HAP-1 (cell line): ENCODE results near the gene KLHL30.
"Not testable (repeated sequence)": the region's sequence is repeated elsewhere in the genome, so short reads cannot be mapped to it uniquely, and the experiment has no call there.

Experiments
- DNase-seq, 2 experiments: peaks; one replicate each; pipeline ENCODE4 v3.0.0-alpha.2; 2016 to 2020; ENCODE audit warnings: low spot score in 2 of 2
- H3K27me3 ChIP-seq: fragments of 250-450 bp; sonication (Bioruptor Pico); 2 replicates; pipeline ENCODE4 v1.5.1; 2020; ENCODE audit warnings: low read depth, mild to moderate bottlenecking, moderate library complexity
- H3K36me3 ChIP-seq: fragments of 250-450 bp; sonication (Bioruptor Pico); replicated peaks from 2 replicates; pipeline ENCODE4 v1.5.1; 2020; ENCODE audit warnings: mild to moderate bottlenecking
- H3K4me1 ChIP-seq: fragments of 250-450 bp; sonication (Bioruptor Pico); 2 replicates; pipeline ENCODE4 v1.5.1; 2020; ENCODE audit warnings: mild to moderate bottlenecking
- H3K4me3 ChIP-seq: fragments of 250-450 bp; sonication (Bioruptor Pico); 2 replicates; pipeline ENCODE4 v1.5.1; 2020; ENCODE audit warnings: mild to moderate bottlenecking, moderate library complexity
- H3K9me3 ChIP-seq: fragments of 250-450 bp; sonication (Bioruptor Pico); 2 replicates; pipeline ENCODE4 v1.5.1; 2020; ENCODE audit warnings: mild to moderate bottlenecking, moderate library complexity
- in situ Hi-C: fragments of 300-500 bp; cut with MboI; formaldehyde crosslinking; loops from 3 replicates; pipeline ENCODE4 v1.14.3; 2020; ENCODE audit warnings: low sequenced_read_pairs, inconsistent platforms, mixed read lengths

KLHL30 gene

DNA sequence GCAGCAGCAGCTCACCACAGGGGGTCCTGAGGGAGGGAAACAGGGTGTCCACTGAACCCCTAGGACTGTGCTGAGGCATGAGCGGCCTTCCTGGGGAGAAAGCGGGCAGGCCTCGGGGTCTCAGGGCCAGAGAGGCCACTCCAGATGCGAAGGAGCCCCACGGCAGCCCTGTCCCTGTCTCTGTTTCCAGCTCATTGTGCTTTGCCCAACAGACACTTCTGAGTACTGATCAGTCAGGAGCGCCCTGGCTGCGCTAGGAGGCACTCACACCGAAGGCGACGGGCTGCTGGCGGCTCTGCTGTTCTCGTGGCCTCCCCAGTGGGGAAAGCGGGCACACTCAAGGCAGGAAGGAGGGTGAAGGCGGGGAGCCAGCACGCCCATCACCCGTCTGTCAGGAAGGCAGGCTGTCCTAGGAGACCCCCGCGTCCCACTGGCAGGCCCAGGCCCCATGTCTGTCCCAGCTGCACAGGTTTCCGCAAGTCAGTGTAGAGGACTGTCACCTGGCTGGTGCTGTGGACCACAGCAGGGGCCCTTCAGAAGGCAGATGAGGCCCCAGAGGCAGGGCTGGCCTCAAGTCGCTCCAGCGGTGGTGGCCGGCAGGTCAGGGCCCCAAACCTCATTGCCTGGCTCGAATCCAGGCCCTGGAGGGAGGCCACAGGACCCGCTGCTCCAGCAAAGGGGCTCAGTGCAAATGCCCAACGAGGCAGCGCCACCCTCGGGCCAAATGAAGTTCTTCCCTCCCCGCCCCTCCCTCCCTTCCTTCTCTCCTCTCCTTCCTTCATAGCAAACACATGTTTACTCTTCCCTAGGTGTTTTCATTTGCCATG, 31.6 kb upstream of the KLHL30 start:
- peak in 1 of 2 experiments; percentile 62 for DNase-seq
- no peaks in the 10 kb centered on the region for H3K9me3 ChIP-seq
- H3K27me3 ChIP-seq = no peaks in the 10 kb centered on the region
- H3K36me3 ChIP-seq = no peaks in the 10 kb centered on the region
- H3K4me1 ChIP-seq = no peaks in the 10 kb centered on the region
- H3K4me3 ChIP-seq = no peak overlapping the region
- in situ Hi-C loops = no loop called here

- DNase-seq = peak in 1 of 2 experiments; percentile 21
- no peaks in the 10 kb centered on the region for H3K4me1 ChIP-seq
- in situ Hi-C loops = no loop called here
- no peak overlapping the region for H3K4me3 ChIP-seq
- H3K9me3 ChIP-seq = no peaks in the 10 kb centered on the region
- H3K27me3 ChIP-seq = no peaks in the 10 kb centered on the region; the same call in 1 of the 2 replicates
- H3K36me3 ChIP-seq = no peaks in the 10 kb centered on the region
Measured at GRCh38 chr2:238107525-238108422, 30.7 kb upstream of the KLHL30 start.

- H3K36me3 ChIP-seq = no peaks in the 10 kb centered on the region
- H3K4me3 ChIP-seq = no peak overlapping the region
- no peaks in the 10 kb centered on the region for H3K4me1 ChIP-seq
- peak in 1 of 2 experiments; percentile 9 for DNase-seq
- in situ Hi-C loops = no loop called here
- no peaks in the 10 kb centered on the region; the same call in 1 of the 2 replicates for H3K27me3 ChIP-seq
- no peaks in the 10 kb centered on the region for H3K9me3 ChIP-seq
Measured at GRCh38 chr2:238108423-238109183, 29.9 kb upstream of the KLHL30 start.

GRCh38 chr2:238113611-238114010, 24.9 kb upstream of the KLHL30 start:
- Histone ChIP-seq H3K27me3 (no peaks in the 10 kb centered on the region; the same call in 1 of the 2 replicates), H3K36me3 (no peaks in the 10 kb centered on the region), H3K9me3 (no peaks in the 10 kb centered on the region), H3K4me3 (no peak overlapping the region), H3K4me1 (no peaks in the 10 kb centered on the region)
- in situ Hi-C loops = no loop called here
- no peak for DNase-seq

GRCh38 chr2:238114331-238114841, 24.1 kb upstream of the KLHL30 start:
- no peak for DNase-seq
- in situ Hi-C loops = no loop called here
- Histone ChIP-seq H3K36me3 (no peaks in the 10 kb centered on the region), H3K27me3 (no peaks in the 10 kb centered on the region; the same call in 1 of the 2 replicates), H3K4me1 (no peaks in the 10 kb centered on the region), H3K4me3 (no peak overlapping the region), H3K9me3 (no peaks in the 10 kb centered on the region)

DNA sequence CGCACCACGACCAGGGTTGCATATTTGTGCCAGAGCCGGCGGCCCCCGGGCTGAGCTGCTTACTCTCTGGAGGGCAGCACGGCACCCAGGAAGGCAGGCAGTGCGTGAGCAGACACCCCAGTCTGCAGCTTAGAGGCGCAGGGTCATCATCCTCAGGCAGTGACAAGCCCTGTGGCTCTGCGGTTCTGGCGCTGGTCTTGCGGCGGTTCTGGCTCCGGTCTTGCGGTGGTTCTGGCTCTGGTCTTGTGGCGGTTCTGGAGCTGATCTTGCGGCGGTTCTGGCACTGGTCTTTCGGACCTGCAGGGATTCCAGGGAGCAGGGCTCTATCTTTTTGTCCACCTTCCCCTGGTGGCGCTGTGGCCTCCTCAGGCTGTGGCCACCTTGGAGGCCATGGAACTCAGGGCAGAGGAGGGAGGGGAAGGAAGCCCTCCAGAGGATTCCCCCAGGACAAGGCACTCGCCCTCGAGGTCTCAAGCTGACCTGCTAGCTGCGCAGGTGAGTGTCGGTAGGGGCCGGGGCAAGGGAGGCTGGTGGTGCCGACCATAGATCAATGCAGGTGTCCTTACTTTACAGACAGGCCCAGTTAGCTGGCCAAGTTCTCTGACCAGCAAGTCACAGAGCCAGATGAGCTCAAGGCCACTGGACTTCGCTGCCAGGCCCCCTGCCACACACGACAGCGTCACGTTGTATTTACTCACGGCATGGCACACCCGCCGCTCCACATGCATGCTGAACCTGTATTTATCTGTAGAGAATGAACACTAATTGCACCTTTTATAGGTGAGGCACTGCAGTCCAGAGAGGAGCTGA, 23.4 kb upstream of the KLHL30 start:
- H3K9me3 ChIP-seq = no peaks in the 10 kb centered on the region
- H3K36me3 ChIP-seq = no peaks in the 10 kb centered on the region
- H3K4me3 ChIP-seq = no peak overlapping the region
- no peaks in the 10 kb centered on the region; the same call in 1 of the 2 replicates for H3K27me3 ChIP-seq
- no peak for DNase-seq
- H3K4me1 ChIP-seq = no peaks in the 10 kb centered on the region
- in situ Hi-C loops = no loop called here

GRCh38 chr2:238115709-238116108, 22.8 kb upstream of the KLHL30 start:
- H3K4me3 ChIP-seq, H3K9me3 ChIP-seq, H3K27me3 ChIP-seq, in situ Hi-C loops, H3K36me3 ChIP-seq, DNase-seq, H3K4me1 ChIP-seq: not testable (repeated sequence)

GRCh38 chr2:238116298-238117198, 21.9 kb upstream of the KLHL30 start:
- no peak overlapping the region for H3K4me3 ChIP-seq
- no peaks in the 10 kb centered on the region for H3K4me1 ChIP-seq
- in situ Hi-C loops = no loop called here
- no peaks in the 10 kb centered on the region; the same call in 1 of the 2 replicates for H3K27me3 ChIP-seq
- no peaks in the 10 kb centered on the region for H3K36me3 ChIP-seq
- DNase-seq = no peak
- H3K9me3 ChIP-seq = no peaks in the 10 kb centered on the region

DNA sequence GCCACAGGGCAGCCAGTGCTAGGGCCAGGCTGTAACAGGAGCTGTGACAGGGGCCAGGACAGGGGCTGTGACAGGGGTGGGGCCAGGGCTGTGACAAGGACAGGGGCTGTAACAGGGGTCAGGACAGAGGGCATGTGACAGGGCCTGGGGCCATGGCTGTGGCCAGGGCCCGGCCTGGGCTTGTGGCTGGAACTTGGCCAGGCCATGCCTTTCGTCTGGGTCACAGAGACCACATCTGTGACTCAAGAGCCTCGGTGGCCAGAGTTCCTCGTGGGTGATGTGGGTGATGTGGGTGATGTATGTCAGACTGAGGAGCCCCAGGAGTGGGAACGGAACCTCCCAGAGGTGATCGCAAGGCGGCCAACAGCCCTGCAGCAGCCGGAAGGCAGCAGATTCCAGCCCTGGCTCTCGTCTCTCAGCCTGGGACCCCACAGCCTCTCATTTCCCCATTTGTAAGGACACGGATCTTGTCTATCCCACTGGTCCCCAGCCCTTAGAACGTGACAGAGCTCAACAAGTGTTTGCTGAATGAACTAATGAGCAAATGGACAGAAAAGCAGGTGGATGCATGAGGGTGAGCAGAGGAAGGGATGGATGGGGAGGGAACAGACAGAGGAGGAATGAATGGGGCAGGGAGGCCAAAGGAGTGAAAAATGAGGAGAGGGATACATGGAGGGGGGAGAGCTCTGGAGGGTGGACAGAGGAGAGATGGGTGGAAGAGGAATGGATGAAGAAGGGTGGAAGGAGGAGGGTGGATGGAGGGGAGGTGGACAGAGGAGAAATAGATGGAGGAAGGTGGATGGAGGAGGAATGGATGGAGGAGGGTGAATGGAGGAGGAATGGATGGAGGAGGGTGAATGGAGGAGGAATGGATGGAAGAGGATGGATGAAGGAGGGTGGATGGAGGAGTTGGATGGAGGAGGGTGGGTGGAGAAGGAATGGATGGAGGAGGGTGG, 21.0 kb upstream of the KLHL30 start:
- Histone ChIP-seq H3K36me3 (no peaks in the 10 kb centered on the region), H3K4me3 (no peak overlapping the region), H3K9me3 (no peaks in the 10 kb centered on the region), H3K27me3 (no peaks in the 10 kb centered on the region; the same call in 1 of the 2 replicates), H3K4me1 (no peaks in the 10 kb centered on the region)
- in situ Hi-C loops = no loop called here
- no peak for DNase-seq

DNA sequence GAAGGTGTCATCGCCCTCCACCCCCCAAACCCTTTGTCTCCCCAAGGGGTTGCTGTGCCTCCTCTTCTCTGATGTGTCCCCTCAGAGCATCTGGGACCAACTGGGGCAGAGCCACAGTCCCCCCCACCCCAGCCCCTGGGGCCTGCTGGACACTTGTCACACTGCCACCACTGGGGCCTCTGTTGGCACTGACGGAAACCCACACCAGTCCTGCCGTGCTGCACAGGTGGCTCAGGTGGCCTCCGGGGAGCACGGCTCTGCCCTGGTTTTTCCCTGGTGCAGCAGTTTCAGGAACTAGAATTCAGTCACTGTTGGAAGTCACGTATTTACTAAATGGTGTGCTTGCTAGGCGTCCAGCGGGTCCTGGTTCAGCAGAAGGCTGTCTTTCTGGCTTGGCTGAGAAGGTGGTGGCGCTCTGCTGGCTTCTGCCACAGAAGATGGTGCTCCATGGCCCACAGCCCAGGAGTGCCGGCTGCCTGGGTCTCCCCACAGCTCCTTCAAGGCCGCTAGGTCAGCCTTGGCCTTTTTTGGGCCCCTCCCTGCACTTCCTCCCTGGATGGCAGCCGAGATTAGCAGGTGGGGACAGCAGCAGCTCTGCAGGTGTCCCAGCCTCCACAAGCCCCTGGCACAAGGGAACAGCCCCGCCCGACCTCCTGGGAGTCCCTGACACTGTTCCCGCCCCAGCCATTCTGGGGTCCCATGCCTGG, 18.6 kb upstream of the KLHL30 start:
- Histone ChIP-seq H3K9me3 (no peaks in the 10 kb centered on the region), H3K36me3 (no peaks in the 10 kb centered on the region), H3K4me1 (no peaks in the 10 kb centered on the region), H3K4me3 (no peak overlapping the region), H3K27me3 (0 out of 2 replicates have a peak, but pooled peaks cover 3% of the 10 kb centered on the region)
- in situ Hi-C loops = no loop called here
- DNase-seq = no peak
